GM12865 (cell line): Measurements from ENCODE around the gene ARL3.
A peak's percentile ranks its signal among the peaks of the same experiment; 100 is the strongest.

Source experiments
- DNase-seq: peaks from one replicate; pipeline ENCODE4 v3.0.0; 2010; ENCODE audit warnings: low read depth
- H3K4me3 ChIP-seq: 2 replicates; pipeline ENCODE4 v1.5.1; 2011; ENCODE audit warnings: mild to moderate bottlenecking, low read depth, low read length, control low read depth
- TF ChIP-seq, protein P1 (sequence below): IDR thresholded peaks from 2 replicates; pipeline ENCODE4 v1.5.1; 2011; ENCODE audit warnings: low read length, control low read depth, low read depth, inconsistent platforms; ENCODE audit not compliant: insufficient read depth; ENCODE audit errors: missing control alignments

ARL3 gene

DNA sequence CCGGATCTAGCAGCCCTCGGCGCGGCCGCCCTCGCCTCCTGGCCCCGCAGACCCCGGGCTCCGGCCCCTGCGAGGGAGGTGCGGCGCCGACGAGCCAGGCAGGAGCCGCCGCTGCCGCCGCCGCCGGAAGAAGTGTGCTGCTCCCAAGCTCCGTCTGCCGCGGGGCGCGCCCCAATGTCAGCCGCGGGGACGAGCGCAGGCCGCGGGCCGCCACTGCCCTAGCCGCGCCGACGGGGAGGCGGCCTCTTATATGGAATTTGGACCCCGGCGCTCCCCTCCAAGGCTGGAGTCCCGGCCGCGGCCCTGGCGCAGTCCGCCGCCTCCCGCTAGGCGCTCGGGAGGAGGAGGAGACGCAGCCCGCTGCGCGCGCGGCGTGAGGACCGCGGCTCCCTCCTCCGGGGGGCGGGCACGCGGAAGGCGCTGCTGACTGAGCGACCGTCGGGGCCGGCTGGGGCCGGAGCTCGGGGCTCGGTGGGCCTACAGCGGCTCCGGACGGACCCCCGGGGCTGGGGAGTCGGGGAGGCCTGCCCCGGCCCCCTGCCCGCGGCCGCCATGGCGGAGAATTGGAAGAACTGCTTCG is 70.0 kb downstream of the ARL3 start, which contains the start of gene TRIM8:
TRIM8 (plus strand) TSS at position 414 of the 580 bp plus-strand sequence; CDS start at position 553, 139 bp downstream.
- TF ChIP-seq, protein P1, sequence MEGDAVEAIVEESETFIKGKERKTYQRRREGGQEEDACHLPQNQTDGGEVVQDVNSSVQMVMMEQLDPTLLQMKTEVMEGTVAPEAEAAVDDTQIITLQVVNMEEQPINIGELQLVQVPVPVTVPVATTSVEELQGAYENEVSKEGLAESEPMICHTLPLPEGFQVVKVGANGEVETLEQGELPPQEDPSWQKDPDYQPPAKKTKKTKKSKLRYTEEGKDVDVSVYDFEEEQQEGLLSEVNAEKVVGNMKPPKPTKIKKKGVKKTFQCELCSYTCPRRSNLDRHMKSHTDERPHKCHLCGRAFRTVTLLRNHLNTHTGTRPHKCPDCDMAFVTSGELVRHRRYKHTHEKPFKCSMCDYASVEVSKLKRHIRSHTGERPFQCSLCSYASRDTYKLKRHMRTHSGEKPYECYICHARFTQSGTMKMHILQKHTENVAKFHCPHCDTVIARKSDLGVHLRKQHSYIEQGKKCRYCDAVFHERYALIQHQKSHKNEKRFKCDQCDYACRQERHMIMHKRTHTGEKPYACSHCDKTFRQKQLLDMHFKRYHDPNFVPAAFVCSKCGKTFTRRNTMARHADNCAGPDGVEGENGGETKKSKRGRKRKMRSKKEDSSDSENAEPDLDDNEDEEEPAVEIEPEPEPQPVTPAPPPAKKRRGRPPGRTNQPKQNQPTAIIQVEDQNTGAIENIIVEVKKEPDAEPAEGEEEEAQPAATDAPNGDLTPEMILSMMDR, result no peak
- DNase-seq, result peak; percentile 76
- peak within 1 kb of the TSS; percentile 90 for H3K4me3 ChIP-seq

DNA sequence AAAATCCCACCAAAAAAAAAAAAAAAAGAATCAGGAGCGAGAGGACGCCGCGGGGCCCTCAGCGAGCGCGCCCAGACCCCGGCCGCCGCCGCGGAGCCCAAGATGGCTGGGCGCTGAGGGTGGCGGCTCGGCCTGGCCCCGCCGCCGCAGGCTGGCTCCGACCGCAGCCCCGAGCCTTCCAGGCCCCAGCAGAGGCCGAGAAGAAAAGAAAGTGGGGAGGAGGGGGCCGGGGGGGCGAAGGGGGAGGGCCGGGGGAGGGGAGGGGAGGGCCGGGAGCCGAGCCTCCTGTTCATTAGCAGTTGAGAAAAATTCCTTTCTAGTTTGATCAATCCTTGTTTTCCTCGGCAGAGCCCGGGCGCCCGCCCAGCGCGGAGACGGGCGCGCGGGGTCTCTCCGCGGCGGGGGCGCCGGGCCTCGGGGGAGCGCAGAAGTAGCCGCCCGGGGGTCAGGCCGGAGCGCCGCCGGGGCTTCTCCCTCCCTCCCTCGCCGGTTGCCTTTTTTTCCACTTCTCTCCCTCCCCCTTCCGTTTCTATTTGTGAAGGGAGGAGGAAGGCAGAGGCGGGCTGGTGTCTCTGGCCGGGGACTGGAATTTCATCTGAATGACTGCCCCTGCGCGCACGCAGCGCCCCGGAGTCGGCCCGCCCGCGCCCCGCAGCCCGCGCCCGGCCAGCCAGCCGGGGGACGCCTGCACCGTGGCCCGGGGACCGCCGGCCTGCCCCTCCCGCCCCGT is 70.7 kb downstream of the ARL3 start:
- TF ChIP-seq, protein P1, result no peak
- DNase-seq, result peak; percentile 69
- peak overlapping the region; percentile 90 for H3K4me3 ChIP-seq

DNA sequence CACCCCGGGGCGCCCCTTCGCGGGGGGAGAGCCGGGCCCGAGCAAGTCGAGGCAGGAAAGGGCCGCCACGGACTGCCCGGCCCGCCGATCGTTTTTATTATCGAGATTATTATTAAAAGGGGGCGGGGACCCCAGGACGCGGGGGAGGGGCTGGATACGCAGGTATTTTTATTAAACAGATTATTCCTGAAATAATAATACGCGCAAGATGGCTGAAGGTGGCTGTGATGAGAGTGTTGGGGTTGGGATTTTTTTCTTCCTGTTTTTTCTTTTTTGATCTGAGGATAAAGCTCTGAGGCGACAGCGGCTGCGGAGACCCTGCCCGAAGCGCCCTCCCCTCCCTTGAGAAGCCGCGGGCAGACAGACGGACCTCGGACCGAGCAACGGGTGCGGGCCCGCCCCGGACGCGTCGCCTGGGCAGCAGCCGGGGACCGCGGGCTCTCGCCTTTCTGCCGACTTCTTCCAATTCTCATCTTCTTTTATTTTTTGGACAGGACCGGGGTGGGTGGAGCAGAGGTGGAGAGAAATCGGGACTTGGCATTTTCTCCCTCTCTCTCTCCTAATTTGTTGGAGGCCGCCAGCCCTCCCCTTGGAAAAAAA is 71.4 kb downstream of the ARL3 start:
- DNase-seq, result peak; percentile 52
- peak overlapping the region; percentile 78 for H3K4me3 ChIP-seq
- TF ChIP-seq, protein P1, result no peak

DNA sequence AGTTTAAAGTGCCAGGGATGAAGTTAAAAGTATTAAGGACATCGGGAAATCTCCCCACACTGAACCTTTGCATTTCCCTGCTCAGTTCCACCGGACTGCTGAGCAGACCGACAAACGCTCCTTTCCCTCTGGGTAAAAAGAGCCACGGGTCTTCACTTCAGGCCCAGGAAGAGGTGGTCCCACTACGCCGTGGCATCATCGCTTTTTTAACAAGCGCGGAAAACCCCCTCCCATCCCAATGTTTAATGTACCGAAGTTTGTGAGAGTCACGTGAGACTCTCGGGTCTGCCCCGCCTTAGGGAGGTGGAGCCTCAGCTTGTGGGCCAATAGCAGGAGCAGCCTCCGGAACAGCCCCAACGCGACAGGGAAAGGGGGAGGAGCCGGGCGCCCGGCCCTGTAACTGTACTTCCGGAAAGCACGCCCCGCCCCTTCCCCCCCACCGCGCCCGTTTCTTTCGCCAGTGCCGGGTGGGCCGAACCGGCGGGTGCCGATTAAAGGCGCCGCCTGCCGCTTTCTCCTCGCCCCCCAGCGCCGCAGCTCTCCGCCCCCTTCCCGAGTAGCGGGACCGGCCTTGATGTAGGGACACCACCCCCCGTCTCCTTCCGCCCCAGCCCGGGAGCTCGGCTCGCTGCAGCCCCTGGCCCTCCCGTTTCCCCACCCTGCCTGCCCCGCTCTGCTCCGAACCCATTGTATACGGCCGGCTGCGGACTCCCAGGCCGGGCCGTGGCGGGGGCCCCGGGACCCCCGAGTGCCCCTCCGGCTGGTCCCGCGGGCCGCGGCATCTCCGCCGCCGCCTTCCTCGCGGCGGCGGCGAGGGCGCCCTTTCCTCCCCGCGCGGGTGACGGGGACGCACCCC is 72.1 kb downstream of the ARL3 start:
- TF ChIP-seq, protein P1, result no peak
- peak overlapping the region; percentile 78 for H3K4me3 ChIP-seq
- peak; percentile 98 for DNase-seq

DNA sequence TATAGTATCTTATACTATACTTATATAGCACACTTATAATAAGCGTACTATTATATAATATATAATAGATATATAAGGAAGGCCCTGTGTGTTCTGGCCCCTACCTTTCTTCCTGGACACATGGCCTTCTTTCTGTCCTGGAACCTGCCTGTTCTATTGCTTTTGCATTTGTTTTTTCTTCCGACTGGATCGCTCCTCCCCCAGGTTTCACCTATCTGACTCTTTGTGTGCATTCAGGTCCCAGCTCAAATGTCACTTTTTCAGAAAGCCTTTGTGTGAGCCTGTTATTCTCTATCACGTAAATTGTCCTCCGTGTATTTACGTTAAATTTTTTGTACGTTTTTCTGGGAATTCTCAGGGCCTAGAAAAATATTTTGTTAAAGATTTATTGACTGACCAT is 72.8 kb downstream of the ARL3 start:
- TF ChIP-seq, protein P1, result no peak
- peak overlapping the region; percentile 78 for H3K4me3 ChIP-seq
- no peak for DNase-seq

DNA sequence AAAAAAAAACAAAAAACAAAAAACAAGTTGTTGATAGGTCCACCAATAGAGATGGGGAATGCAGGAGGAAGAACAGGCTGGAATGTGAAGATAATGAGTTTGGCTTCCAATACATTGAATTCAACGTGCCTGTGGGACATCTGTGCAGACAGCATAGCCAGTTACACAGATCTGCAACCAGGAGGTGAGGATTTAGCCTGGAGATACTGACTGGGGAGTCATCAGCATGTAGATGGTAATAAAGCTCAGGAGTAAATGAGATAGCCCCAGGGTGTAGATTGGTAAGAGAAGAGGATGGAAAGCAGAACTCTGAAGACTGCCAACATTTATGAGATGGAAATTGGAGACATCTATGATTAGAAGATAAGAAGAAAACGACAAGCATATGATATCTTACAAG is 74.7 kb downstream of the ARL3 start:
- TF ChIP-seq, protein P1, result no peak
- DNase-seq, result no peak
- no peak overlapping the region for H3K4me3 ChIP-seq
